Natural killer cell (primary cell): ENCODE results near the gene MSL3B.
A peak's percentile ranks its signal among the peaks of the same experiment; 100 is the strongest.

Source experiments
- ATAC-seq, 3 donors: fragments of 150-1000 bp in 2 of 3; fragments of 200-7000 bp in 1 of 3; cut with Tn5 transposase; 1 replicate in 1 of 3; 2 replicates in 2 of 3; pipeline ENCODE4 v1.10.0; 2021; ENCODE audit warnings: mild to moderate bottlenecking in 2 of 3, moderate library complexity in 2 of 3
- DNase-seq, 2 donors: peaks; one replicate each; pipeline versions ENCODE4 v3.0.0 to v3.0.0-alpha.2; 2013 to 2021; ENCODE audit warnings: mixed read lengths in 1 of 2
- H3K27ac ChIP-seq: one replicate; pipeline ENCODE4 v1.5.1; 2013; ENCODE audit warnings: mild to moderate bottlenecking, low read length
- H3K27me3 ChIP-seq: one replicate; pipeline ENCODE4 v1.6.1; 2013; ENCODE audit warnings: low read length; ENCODE audit not compliant: control insufficient read depth, insufficient read depth
- H3K36me3 ChIP-seq: one replicate; pipeline ENCODE4 v1.6.1; 2013; ENCODE audit warnings: low read length; ENCODE audit not compliant: control insufficient read depth, insufficient read depth
- H3K4me1 ChIP-seq: one replicate; pipeline ENCODE4 v1.6.1; 2013; ENCODE audit warnings: low read length; ENCODE audit not compliant: control insufficient read depth, insufficient read depth
- H3K4me3 ChIP-seq: one replicate; pipeline ENCODE4 v1.5.1; 2013; ENCODE audit warnings: low read length
- H3K9me3 ChIP-seq: one replicate; pipeline ENCODE4 v1.6.1; 2013; ENCODE audit warnings: low read length; ENCODE audit not compliant: control insufficient read depth, insufficient read depth
- H3K27ac Mint-ChIP-seq, 2 donors: one replicate each; pipeline ENCODE4 v1.8.0; 2022; ENCODE audit warnings: mild to moderate bottlenecking in 2 of 2, mixed read lengths in 2 of 2, moderate library complexity in 1 of 2
- H3K27me3 Mint-ChIP-seq, 2 donors: one replicate each; pipeline ENCODE4 v1.8.0; 2022; ENCODE audit warnings: low read depth in 2 of 2, mixed read lengths in 2 of 2
- H3K36me3 Mint-ChIP-seq: one replicate; pipeline ENCODE4 v1.8.0; 2022; ENCODE audit warnings: mixed read lengths
- H3K4me1 Mint-ChIP-seq, 2 donors: one replicate each; pipeline ENCODE4 v1.8.0; 2022; ENCODE audit warnings: mixed read lengths in 2 of 2
- H3K4me3 Mint-ChIP-seq: one replicate; pipeline ENCODE4 v1.8.0; 2022; ENCODE audit warnings: mild to moderate bottlenecking, moderate library complexity, mixed read lengths
- H3K9me3 Mint-ChIP-seq, 2 donors: one replicate each; pipeline ENCODE4 v1.8.0; 2022; ENCODE audit warnings: mixed read lengths in 2 of 2
- CTCF ChIP-seq: fragments of 200-600 bp; IDR thresholded peaks from one replicate; pipeline ENCODE4 v1.8.0; 2022; ENCODE audit warnings: antibody characterized with exemption
- WGBS: methylation state at CpG from one replicate; pipeline ENCODE4 v1.1.7; 2013; ENCODE audit warnings: missing lambda C conversion rate; ENCODE audit not compliant: insufficient coverage; 5-methylcytosine and 5-hydroxymethylcytosine counted together
- intact Hi-C: fragments of 100-400 bp; cut with micrococcal nuclease; formaldehyde crosslinking; loops from one replicate; pipeline ENCODE4 v1.14.2; 2022

MSL3B gene

GRCh38 chr2:233824373-233824772 is 43.8 kb downstream of the MSL3B start:
- H3K36me3 Mint-ChIP-seq = no peaks in the 10 kb centered on the region
- no peak for TF ChIP-seq CTCF
- ATAC-seq (no peak), DNase-seq (no peak)
- H3K9me3 ChIP-seq = no peaks in the 10 kb centered on the region
- no peaks in the 10 kb centered on the region for H3K4me1 ChIP-seq
- no peak overlapping the region for H3K27ac Mint-ChIP-seq
- no peaks in the 10 kb centered on the region for H3K36me3 ChIP-seq
- H3K27ac ChIP-seq = no peak overlapping the region
- no peaks in the 10 kb centered on the region for H3K27me3 ChIP-seq
- H3K4me3 ChIP-seq = no peak overlapping the region
- no peaks in the 10 kb centered on the region for H3K9me3 Mint-ChIP-seq
- no peak overlapping the region for H3K4me3 Mint-ChIP-seq
- WGBS = 86% methylated on average over 7 of the region's 7 CpGs
- H3K27me3 Mint-ChIP-seq = peaks cover 0 to 12% of the 10 kb centered on the region in 2 donors
- H3K4me1 Mint-ChIP-seq = no peaks in the 10 kb centered on the region
- intact Hi-C loops = no loop called here

GRCh38 chr2:233823731-233824121 is 44.5 kb downstream of the MSL3B start:
- no peaks in the 10 kb centered on the region for H3K9me3 ChIP-seq
- Mint-ChIP-seq H3K9me3 (no peaks in the 10 kb centered on the region), H3K27ac (no peak overlapping the region), H3K27me3 (peaks cover 0 to 12% of the 10 kb centered on the region in 2 donors), H3K36me3 (no peaks in the 10 kb centered on the region), H3K4me1 (no peaks in the 10 kb centered on the region), H3K4me3 (no peak overlapping the region)
- no peaks in the 10 kb centered on the region for H3K4me1 ChIP-seq
- ATAC-seq = no peak
- 89% methylated on average over 8 of the region's 8 CpGs for WGBS
- H3K4me3 ChIP-seq = no peak overlapping the region
- H3K27ac ChIP-seq = no peak overlapping the region
- intact Hi-C loops = no loop called here
- DNase-seq = no peak
- H3K36me3 ChIP-seq = no peaks in the 10 kb centered on the region
- TF ChIP-seq CTCF = no peak
- H3K27me3 ChIP-seq = no peaks in the 10 kb centered on the region

GRCh38 chr2:233822781-233823730 is 45.1 kb downstream of the MSL3B start:
- Mint-ChIP-seq H3K36me3 (no peaks in the 10 kb centered on the region), H3K9me3 (no peaks in the 10 kb centered on the region), H3K4me3 (no peak overlapping the region), H3K27me3 (peaks cover 0 to 13% of the 10 kb centered on the region in 2 donors), H3K4me1 (no peaks in the 10 kb centered on the region), H3K27ac (no peak overlapping the region)
- H3K9me3 ChIP-seq = no peaks in the 10 kb centered on the region
- no peaks in the 10 kb centered on the region for H3K4me1 ChIP-seq
- no peak overlapping the region for H3K27ac ChIP-seq
- H3K4me3 ChIP-seq = no peak overlapping the region
- H3K36me3 ChIP-seq = no peaks in the 10 kb centered on the region
- DNase-seq (peak in 1 of 2 donors; percentile 11), ATAC-seq (no peak)
- H3K27me3 ChIP-seq = no peaks in the 10 kb centered on the region
- TF ChIP-seq CTCF = no peak
- intact Hi-C loops = no loop called here
- 88% methylated on average over 25 of the region's 25 CpGs for WGBS
